Measurements from ENCODE around the gene TMEM25.
"Not testable (repeated sequence)": the region's sequence is repeated elsewhere in the genome, so short reads cannot be mapped to it uniquely, and the experiment has no call there.

TMEM25 gene

DNA sequence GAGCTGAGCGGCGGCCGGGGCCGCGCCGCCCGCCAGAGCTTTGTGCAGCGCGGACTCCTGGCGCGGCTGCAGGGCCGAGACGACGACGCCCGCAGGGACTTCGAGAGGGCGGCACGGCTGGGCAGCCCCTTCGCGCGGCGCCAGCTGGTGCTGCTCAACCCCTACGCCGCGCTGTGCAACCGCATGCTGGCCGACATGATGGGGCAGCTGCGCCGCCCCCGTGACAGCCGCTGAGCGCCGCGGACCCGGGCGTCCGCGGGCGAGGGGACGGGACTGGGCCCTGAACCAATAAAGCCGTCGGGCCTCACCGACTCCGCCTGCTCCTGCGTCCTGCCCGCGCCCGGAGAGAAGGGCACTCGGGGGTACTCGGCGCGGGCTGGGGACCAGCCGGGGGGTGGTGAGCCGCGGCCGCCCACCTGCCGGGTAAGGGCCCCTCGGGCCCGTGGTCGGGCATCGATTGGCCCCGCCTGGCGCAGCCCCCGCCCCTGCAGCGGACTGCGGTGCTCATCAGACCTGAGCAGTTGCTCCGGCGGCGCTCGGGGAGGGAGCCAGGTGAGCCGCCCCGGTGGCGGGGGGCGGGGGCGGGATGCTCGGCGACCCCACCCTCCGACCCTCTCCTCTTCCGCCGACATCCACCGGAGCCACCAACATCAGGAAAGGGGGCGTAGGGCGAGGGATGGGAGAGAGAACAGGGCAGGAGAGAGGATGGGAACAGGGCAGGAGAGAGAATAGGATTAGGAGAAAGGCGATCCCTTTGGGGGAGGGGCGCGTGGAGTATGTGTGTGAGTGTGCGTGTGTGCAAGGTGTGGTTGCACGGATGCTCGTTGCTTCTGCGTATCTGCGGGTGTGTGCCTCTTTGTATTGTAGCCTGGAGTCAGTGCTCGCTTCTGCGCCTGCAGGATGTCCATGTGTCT, at the start of gene TMEM25:
TSS of gene TMEM25 (plus strand) at position 510 of the 914 bp plus-strand sequence. CDS start 610 bp downstream, outside the sequence.
- DNase-seq = peak; percentile 34

GRCh38 chr11:118481238-118481637, 49.8 kb upstream of the TMEM25 start:
- not testable (repeated sequence) for DNase-seq

DNA sequence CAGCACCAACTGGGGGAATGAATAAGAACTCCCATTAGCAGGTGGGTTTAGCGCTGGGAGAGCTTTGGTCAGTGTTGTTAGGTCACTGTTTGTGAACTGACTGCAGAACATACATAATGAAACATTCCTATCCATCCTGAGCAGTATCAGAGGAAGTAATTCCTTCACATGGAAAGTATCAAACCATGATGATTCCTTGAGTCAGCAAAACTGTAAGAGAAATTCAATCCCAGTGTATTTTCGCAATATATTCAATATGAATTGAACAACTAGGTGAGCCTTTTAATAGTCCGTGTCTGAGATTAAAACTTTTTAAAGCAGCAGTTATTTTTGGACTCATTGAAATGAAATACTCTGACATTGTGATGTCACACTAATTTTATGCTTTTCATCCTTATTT, 46.6 kb upstream of the TMEM25 start:
- DNase-seq = no peak

GRCh38 chr11:118485273-118485672, 45.7 kb upstream of the TMEM25 start:
- no peak for DNase-seq

GRCh38 chr11:118488480-118489109, 42.4 kb upstream of the TMEM25 start:
- peak; percentile 69 for DNase-seq

GRCh38 chr11:118491041-118491440, 40.0 kb upstream of the TMEM25 start:
- DNase-seq = no peak

DNA sequence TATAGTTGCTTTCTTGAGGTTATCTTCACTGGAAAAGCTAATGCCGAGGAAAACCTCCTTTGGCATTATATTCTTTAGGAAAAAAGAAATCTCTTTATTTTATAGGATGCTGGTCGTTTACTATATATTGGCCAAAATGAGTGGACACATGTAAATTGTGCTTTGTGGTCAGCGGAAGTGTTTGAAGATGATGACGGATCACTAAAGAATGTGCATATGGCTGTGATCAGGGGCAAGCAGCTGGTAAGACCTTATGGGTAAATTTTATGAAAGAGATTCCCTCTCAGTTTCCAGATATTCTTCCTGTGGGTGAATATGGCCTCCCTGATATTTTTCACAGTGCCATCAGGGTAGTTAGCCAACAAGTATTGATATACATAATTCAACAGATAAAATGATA, 33.2 kb upstream of the TMEM25 start:
- DNase-seq = peak; percentile 30

- no peak for DNase-seq
Measured at GRCh38 chr11:118503216-118503615, 27.8 kb upstream of the TMEM25 start.

GRCh38 chr11:118511601-118512000, 19.4 kb upstream of the TMEM25 start:
- no peak for DNase-seq

GRCh38 chr11:118514103-118514502, 16.9 kb upstream of the TMEM25 start:
- no peak for DNase-seq

DNA sequence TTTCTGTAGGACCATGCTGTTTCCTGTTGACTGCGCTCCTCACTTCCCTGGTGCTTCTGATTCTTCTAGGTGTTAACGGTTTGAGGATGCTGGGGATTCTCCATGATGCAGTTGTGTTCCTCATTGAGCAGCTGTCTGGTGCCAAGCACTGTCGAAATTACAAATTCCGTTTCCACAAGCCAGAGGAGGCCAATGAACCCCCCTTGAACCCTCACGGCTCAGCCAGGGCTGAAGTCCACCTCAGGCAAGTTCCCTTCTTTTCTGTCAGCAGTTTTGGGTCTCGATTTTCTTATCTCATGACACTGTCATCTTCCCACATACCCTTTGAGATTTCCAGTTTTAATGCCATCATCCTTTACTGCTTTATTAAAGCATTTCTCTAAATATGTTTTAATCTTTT, 11.4 kb upstream of the TMEM25 start:
- DNase-seq = no peak

GRCh38 chr11:118521892-118522311, 9.1 kb upstream of the TMEM25 start:
- DNase-seq = no peak

GRCh38 chr11:118522571-118523072, 8.4 kb upstream of the TMEM25 start:
- peak; percentile 20 for DNase-seq

DNA sequence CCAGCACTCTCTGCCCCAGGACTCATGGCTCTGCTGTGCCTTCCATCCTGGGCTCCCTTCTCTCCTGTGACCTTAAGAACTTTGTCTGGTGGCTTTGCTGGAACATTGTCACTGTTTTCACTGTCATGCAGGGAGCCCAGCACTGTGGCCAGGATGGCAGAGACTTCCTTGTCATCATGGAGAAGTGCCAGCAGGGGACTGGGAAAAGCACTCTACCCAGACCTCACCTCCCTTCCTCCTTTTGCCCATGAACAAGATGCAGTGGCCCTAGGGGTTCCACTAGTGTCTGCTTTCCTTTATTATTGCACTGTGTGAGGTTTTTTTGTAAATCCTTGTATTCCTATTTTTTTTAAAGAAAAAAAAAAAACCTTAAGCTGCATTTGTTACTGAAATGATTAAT, 6.6 kb upstream of the TMEM25 start:
- DNase-seq = no peak

- no peak for DNase-seq
Measured at GRCh38 chr11:118524757-118525470, 6.1 kb upstream of the TMEM25 start.

- DNase-seq = no peak
Measured at GRCh38 chr11:118526688-118527087, 4.3 kb upstream of the TMEM25 start.

- DNase-seq = no peak
Measured at GRCh38 chr11:118527109-118527508, 3.9 kb upstream of the TMEM25 start, which contains the start of gene TTC36. TSS of gene TTC36 (plus strand) at chr11:118527474. CDS start at chr11:118527495, 21 bp downstream.

GRCh38 chr11:118528511-118528910, 2.5 kb upstream of the TMEM25 start:
- no peak for DNase-seq

GRCh38 chr11:118529584-118530175, 1.3 kb upstream of the TMEM25 start:
- no peak for DNase-seq

DNA sequence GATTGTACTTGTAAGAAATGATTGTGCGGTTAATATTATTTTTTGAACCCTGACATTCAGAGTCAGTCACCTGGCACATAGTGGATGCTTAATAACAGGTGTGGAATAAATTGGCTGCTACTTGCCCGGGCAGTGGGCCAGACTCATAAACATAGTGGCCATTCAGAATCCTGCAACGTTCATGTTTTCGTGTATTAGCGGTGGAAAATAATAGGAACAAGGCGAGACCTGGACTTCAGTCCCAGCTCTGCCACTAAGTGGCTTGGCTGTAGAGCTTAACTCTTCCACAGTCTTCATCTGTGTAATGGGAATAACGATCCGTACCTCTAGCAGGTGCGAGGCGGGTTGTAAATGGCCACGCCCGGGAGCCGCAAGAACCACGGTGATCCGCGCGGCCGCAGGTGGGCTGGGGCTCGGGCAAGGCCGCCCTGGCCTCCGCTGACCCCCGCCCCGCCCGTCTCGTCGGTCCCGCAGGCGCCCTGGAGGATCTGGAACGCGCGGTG, 761 bp upstream of the TMEM25 start:
- no peak for DNase-seq

DNA sequence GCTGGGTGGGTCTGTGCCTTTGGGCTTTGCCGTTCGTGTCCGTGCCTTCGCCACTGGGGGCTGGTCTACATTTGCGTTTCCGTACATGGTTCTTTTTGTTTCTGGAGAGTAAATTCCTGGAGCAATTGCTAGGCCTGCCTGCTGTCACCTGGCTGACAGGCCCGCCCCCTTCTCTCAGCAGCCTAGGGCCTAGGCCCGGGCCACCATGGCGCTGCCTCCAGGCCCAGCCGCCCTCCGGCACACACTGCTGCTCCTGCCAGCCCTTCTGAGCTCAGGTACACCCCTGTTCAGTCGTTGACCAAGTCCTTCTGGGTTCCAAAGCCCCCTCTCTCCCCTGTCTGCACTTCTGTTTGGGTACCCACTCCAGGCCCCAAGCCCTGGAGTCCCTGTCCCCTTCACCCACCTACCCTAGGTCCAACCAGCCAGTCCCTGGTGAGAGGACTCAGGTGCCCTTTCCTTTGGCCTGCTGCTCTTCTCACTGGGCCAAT, 649 bp downstream of the TMEM25 start:
- no peak for DNase-seq

DNA sequence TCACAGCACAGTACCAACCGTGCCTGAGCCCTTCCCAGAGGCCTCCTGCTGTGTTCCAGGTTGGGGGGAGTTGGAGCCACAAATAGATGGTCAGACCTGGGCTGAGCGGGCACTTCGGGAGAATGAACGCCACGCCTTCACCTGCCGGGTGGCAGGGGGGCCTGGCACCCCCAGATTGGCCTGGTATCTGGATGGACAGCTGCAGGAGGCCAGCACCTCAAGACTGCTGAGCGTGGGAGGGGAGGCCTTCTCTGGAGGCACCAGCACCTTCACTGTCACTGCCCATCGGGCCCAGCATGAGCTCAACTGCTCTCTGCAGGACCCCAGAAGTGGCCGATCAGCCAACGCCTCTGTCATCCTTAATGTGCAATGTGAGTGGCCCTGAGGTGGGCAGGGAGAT, 1.1 kb downstream of the TMEM25 start:
- no peak for DNase-seq

Measured in fibroblast of skin of right quadriceps (primary cell).